ENCODE results near the gene PCBP1.
A peak's percentile ranks its signal among the peaks of the same experiment; 100 is the strongest.
"Not testable (repeated sequence)": the region's sequence is repeated elsewhere in the genome, so short reads cannot be mapped to it uniquely, and the experiment has no call there.

The PCBP1 gene

DNA sequence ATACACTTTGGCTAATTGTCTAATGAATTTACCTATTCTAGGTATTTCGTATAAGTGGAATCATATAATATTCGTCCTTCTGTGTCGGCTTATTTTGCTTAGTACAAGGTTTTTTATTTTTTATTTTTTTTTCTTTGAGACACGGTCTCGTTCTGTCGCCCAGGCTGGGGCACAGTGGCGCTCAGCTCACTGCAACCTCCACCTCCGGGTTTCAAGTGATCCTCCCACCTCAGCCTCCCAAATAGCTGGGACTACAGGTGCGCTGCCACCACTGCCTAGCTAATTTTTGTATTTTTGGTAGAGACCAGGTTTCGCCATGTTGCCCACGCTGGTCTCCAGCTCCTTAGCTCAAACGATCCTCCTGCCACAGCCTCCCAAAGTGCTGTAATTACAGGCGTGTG is 38.2 kb downstream of the PCBP1 start:
- Histone ChIP-seq H4K20me1 (ENCODE audit: insufficient read depth, low read length, poor library complexity, severe bottlenecking) (no peaks in the 10 kb centered on the region), H3K4me3 (ENCODE audit: low read length, poor library complexity, severe bottlenecking) (peak overlapping the region; percentile 91), H3K4me1 (ENCODE audit: insufficient read depth, low read length, poor library complexity, severe bottlenecking) (peaks cover 58% of the 10 kb centered on the region), H3K36me3 (ENCODE audit: insufficient read depth, low read length) (no peaks in the 10 kb centered on the region), H3K4me2 (ENCODE audit: low read depth, low read length, poor library complexity, severe bottlenecking) (peak overlapping the region; percentile 83), H3K79me2 (ENCODE audit: insufficient read depth, low read length) (peaks cover 9% of the 10 kb centered on the region), H3K9ac (ENCODE audit: low read depth, low read length, poor library complexity, severe bottlenecking) (peak overlapping the region; percentile 99), H3K9me2 (replicated peaks; ENCODE audit: low read depth, low read length) (no peaks in the 10 kb centered on the region), H3K9me3 (ENCODE audit: insufficient read depth, low read depth, low read length) (no peaks in the 10 kb centered on the region), H3K27me3 (ENCODE audit: insufficient read depth, low read length, poor library complexity, severe bottlenecking) (no peaks in the 10 kb centered on the region), H3F3A (ENCODE audit: low read depth) (peaks cover 22% of the 10 kb centered on the region), H2AFZ (ENCODE audit: low read length) (peak overlapping the region; percentile 83; the same call in 1 of the 2 replicates)
- no peak for TF ChIP-seq CTCF (conservative IDR thresholded peaks at IDR 0.05; ENCODE audit: low read length)
- TF ChIP-seq EZH2phosphoT487 (IDR thresholded peaks at IDR 0.05; ENCODE audit: borderline replicate concordance), result no peak

- Histone ChIP-seq H4K20me1 (ENCODE audit: insufficient read depth, low read length, poor library complexity, severe bottlenecking) (no peaks in the 10 kb centered on the region), H3F3A (ENCODE audit: low read depth) (peaks cover 22% of the 10 kb centered on the region), H3K27me3 (ENCODE audit: insufficient read depth, low read length, poor library complexity, severe bottlenecking) (no peaks in the 10 kb centered on the region), H3K4me3 (ENCODE audit: low read length, poor library complexity, severe bottlenecking) (peak overlapping the region; percentile 91), H3K9ac (ENCODE audit: low read depth, low read length, poor library complexity, severe bottlenecking) (peak overlapping the region; percentile 99), H3K4me1 (ENCODE audit: insufficient read depth, low read length, poor library complexity, severe bottlenecking) (peaks cover 58% of the 10 kb centered on the region), H3K9me3 (ENCODE audit: insufficient read depth, low read depth, low read length) (no peaks in the 10 kb centered on the region), H3K79me2 (ENCODE audit: insufficient read depth, low read length) (peaks cover 9% of the 10 kb centered on the region), H3K9me2 (replicated peaks; ENCODE audit: low read depth, low read length) (no peaks in the 10 kb centered on the region), H3K4me2 (ENCODE audit: low read depth, low read length, poor library complexity, severe bottlenecking) (peak overlapping the region; percentile 83), H3K36me3 (ENCODE audit: insufficient read depth, low read length) (no peaks in the 10 kb centered on the region), H2AFZ (ENCODE audit: low read length) (peak overlapping the region; percentile 7; the same call in 1 of the 2 replicates)
- TF ChIP-seq EZH2phosphoT487 (IDR thresholded peaks at IDR 0.05; ENCODE audit: borderline replicate concordance), result no peak
- no peak for TF ChIP-seq CTCF (conservative IDR thresholded peaks at IDR 0.05; ENCODE audit: low read length)
Observed at GRCh38 chr2:70126413-70126812, 39.1 kb downstream of the PCBP1 start.

DNA sequence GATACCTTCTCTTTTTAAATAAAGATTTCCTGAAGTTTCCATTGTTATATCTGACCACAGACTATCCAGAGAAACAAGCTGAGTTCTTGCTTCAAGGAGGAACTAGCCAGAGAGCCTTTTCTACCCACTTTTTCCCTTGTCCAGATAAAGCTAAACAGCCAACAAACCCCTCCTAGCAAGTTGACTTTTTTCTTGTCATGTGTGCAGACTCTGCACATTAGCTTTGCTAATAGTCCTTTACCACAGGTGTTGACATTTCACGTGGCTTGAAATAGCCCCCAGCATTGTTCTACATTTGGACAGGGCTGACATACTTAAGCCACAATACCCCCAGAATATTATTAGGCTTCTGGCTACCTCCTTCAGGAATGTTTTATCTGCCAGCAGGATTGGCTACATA is 40.7 kb downstream of the PCBP1 start:
- H4K20me1 ChIP-seq (ENCODE audit: insufficient read depth, low read length, poor library complexity, severe bottlenecking), result no peaks in the 10 kb centered on the region
- peaks cover 16% of the 10 kb centered on the region for H3F3A ChIP-seq (ENCODE audit: low read depth)
- H2AFZ ChIP-seq (ENCODE audit: low read length), result peak overlapping the region; percentile 54; the same call in 1 of the 2 replicates
- peak overlapping the region; percentile 56 for H3K4me2 ChIP-seq (ENCODE audit: low read depth, low read length, poor library complexity, severe bottlenecking)
- TF ChIP-seq CTCF (conservative IDR thresholded peaks at IDR 0.05; ENCODE audit: low read length), result no peak
- no peaks in the 10 kb centered on the region for H3K36me3 ChIP-seq (ENCODE audit: insufficient read depth, low read length)
- H3K79me2 ChIP-seq (ENCODE audit: insufficient read depth, low read length), result peaks cover 9% of the 10 kb centered on the region
- no peaks in the 10 kb centered on the region for H3K27me3 ChIP-seq (ENCODE audit: insufficient read depth, low read length, poor library complexity, severe bottlenecking)
- no peaks in the 10 kb centered on the region for H3K9me2 ChIP-seq (replicated peaks; ENCODE audit: low read depth, low read length)
- no peak overlapping the region for H3K4me3 ChIP-seq (ENCODE audit: low read length, poor library complexity, severe bottlenecking)
- H3K9me3 ChIP-seq (ENCODE audit: insufficient read depth, low read depth, low read length), result no peaks in the 10 kb centered on the region
- peak overlapping the region; percentile 39 for H3K9ac ChIP-seq (ENCODE audit: low read depth, low read length, poor library complexity, severe bottlenecking)
- H3K4me1 ChIP-seq (ENCODE audit: insufficient read depth, low read length, poor library complexity, severe bottlenecking), result peaks cover 59% of the 10 kb centered on the region

- H3F3A ChIP-seq (ENCODE audit: low read depth), result peaks cover 19% of the 10 kb centered on the region
- H3K79me2 ChIP-seq (ENCODE audit: insufficient read depth, low read length); H3K9me3 ChIP-seq (ENCODE audit: insufficient read depth, low read depth, low read length); H2AFZ ChIP-seq (ENCODE audit: low read length); H4K20me1 ChIP-seq (ENCODE audit: insufficient read depth, low read length, poor library complexity, severe bottlenecking); H3K27me3 ChIP-seq (ENCODE audit: insufficient read depth, low read length, poor library complexity, severe bottlenecking); H3K9me2 ChIP-seq (replicated peaks; ENCODE audit: low read depth, low read length); H3K36me3 ChIP-seq (ENCODE audit: insufficient read depth, low read length): not testable (repeated sequence)
- H3K9ac ChIP-seq (ENCODE audit: low read depth, low read length, poor library complexity, severe bottlenecking), result peak overlapping the region; percentile 74
- peak overlapping the region; percentile 82 for H3K4me2 ChIP-seq (ENCODE audit: low read depth, low read length, poor library complexity, severe bottlenecking)
- peaks cover 61% of the 10 kb centered on the region for H3K4me1 ChIP-seq (ENCODE audit: insufficient read depth, low read length, poor library complexity, severe bottlenecking)
- H3K4me3 ChIP-seq (ENCODE audit: low read length, poor library complexity, severe bottlenecking), result peak overlapping the region; percentile 73
Observed at GRCh38 chr2:70131344-70132143, 44.3 kb downstream of the PCBP1 start.
